CD4-positive, alpha-beta T cell (primary cell): ENCODE measurements around the gene BCCIP. TPM values are rescaled to one million over a fixed set of nuclear protein-coding genes. Genes with fewer than 3 reads are reported as not detected.

ENCODE experiments used
- ATAC-seq: fragments of 200-7000 bp; cut with Tn5 transposase; one replicate; pipeline ENCODE4 v1.10.0; 2022; ENCODE audit warnings: mild to moderate bottlenecking; ENCODE audit not compliant: poor library complexity
- CTCF ChIA-PET: fragments of 350-600 bp; sonication (Branson Sonifier 250); formaldehyde crosslinking; loops from one replicate; lab custom pipeline; 2021; ENCODE audit warnings: antibody characterized with exemption, inconsistent platforms; lab: Charles Lee
- POLR2A ChIA-PET: fragments of 350-600 bp; sonication (Branson Sonifier 250); formaldehyde crosslinking; loops from one replicate; lab custom pipeline; 2021; ENCODE audit warnings: antibody characterized with exemption, inconsistent platforms; lab: Charles Lee
- DNase-seq, 14 experiments: peaks; one replicate each; pipeline ENCODE4 v3.0.0-alpha.2; 2013 to 2020; ENCODE audit warnings: mixed read lengths in 2 of 14
- H3K27ac ChIP-seq, 2 donors: one replicate each; pipeline versions ENCODE4 v1.5.1 to v1.7.0; 2013; ENCODE audit warnings: low read length in 2 of 2, low read depth in 1 of 2, mild to moderate bottlenecking in 1 of 2
- H3K27me3 ChIP-seq, 2 experiments: 1 replicate in 1 of 2; 2 replicates in 1 of 2; pipeline versions ENCODE4 v1.6.1 to v1.7.0; 2013; ENCODE audit warnings: low read length in 2 of 2, control low read depth in 1 of 2, mild to moderate bottlenecking in 1 of 2, moderate library complexity in 1 of 2; ENCODE audit not compliant: insufficient read depth in 2 of 2, control insufficient read depth in 1 of 2
- H3K36me3 ChIP-seq: one replicate; pipeline ENCODE4 v1.6.1; 2013; ENCODE audit warnings: low read length, control low read depth; ENCODE audit not compliant: insufficient read depth
- H3K4me1 ChIP-seq: one replicate; pipeline ENCODE4 v1.6.1; 2013; ENCODE audit warnings: low read length, control low read depth; ENCODE audit not compliant: insufficient read depth
- H3K4me3 ChIP-seq: one replicate; pipeline ENCODE4 v1.5.1; 2013; ENCODE audit warnings: mild to moderate bottlenecking, low read length, moderate library complexity
- H3K9me3 ChIP-seq, 2 experiments: 1 replicate in 1 of 2; 2 replicates in 1 of 2; pipeline versions ENCODE4 v1.6.1 to v1.7.0; 2013; ENCODE audit warnings: low read length in 2 of 2, mild to moderate bottlenecking in 2 of 2, control low read depth in 1 of 2, moderate library complexity in 1 of 2; ENCODE audit not compliant: control insufficient read depth in 1 of 2, insufficient read depth in 1 of 2
- H3K27ac Mint-ChIP-seq: one replicate; pipeline ENCODE4 v1.8.0; 2020; ENCODE audit warnings: mixed read lengths
- H3K27me3 Mint-ChIP-seq: one replicate; pipeline ENCODE4 v1.8.0; 2021; ENCODE audit warnings: mixed read lengths
- H3K36me3 Mint-ChIP-seq: one replicate; pipeline ENCODE4 v1.8.0; 2021; ENCODE audit warnings: low read depth, mixed read lengths
- H3K4me1 Mint-ChIP-seq: one replicate; pipeline ENCODE4 v1.8.0; 2021; ENCODE audit warnings: low read depth, mixed read lengths
- H3K4me3 Mint-ChIP-seq: one replicate; pipeline ENCODE4 v1.8.0; 2020; ENCODE audit warnings: mild to moderate bottlenecking, mixed read lengths
- H3K9me3 Mint-ChIP-seq: one replicate; pipeline ENCODE4 v1.8.0; 2020; ENCODE audit warnings: mixed read lengths
- intact Hi-C, 2 experiments: fragments of 100-400 bp; cut with DNase I in 1 of 2; cut with micrococcal nuclease in 1 of 2; formaldehyde crosslinking; loops; one replicate each; pipeline versions ENCODE4 v1.15.1 to v1.9.0; 2023 to 2025; cut with DNase I, micrococcal nuclease
- total RNA-seq, 174 experiments: library from RNA in 2 of 174; stranded (reverse) in 2 of 174; gene quantifications; one replicate each; pipeline ENCODE4 v1.2.3 and lab custom pipeline; 2021 to 2026
- TF ChIP-seq, protein P1 (sequence below): fragments of 200-600 bp; IDR thresholded peaks from one replicate; pipeline ENCODE4 v1.8.0; 2022; ENCODE audit warnings: antibody characterized with exemption, mild to moderate bottlenecking

Gene BCCIP
- total RNA-seq, 2 experiments from 2014 or later, result 31.2 to 32.7 TPM

DNA sequence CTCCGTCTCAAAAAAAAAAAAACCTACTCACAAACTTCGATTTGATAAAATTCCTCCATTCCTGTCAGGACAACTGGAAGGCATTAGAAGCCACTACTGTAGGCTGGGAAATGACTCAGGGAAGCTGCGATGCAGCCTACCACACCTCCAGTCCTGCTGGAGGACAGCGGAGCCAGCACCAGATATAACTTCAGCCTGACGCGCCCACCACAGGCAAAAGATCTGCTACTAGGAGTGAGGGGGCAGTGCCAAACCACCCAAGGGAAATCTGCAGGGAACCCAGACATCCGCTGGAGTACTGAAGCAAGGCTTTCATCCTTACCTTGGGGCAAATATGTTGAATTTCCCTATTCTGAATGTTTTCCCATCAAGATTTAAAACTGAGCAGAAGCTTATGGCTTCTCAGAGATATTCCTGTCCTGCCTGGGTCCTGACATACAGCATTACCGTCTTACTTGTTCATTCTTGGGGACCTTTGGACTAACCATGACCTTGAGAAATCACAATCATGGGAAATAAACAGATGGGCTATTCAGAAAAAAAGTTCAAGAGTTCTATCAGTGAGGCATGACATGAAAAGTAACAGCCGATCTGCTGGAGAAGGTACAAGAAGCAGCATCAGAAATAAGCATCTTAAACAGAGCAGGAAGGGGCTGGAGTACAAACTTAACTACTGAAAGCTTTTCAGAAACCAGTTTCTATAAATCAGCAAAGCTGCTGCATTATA lies 20.4 kb downstream of the BCCIP start:
- intact Hi-C loops, result no loop called here
- ChIA-PET POLR2A (no interaction called here), CTCF (no interaction called here)
- Mint-ChIP-seq H3K27ac (no peak overlapping the region), H3K4me1 (no peaks in the 10 kb centered on the region), H3K9me3 (no peaks in the 10 kb centered on the region), H3K4me3 (no peak overlapping the region), H3K27me3 (no peaks in the 10 kb centered on the region), H3K36me3 (peaks cover 58% of the 10 kb centered on the region)
- no peak for DNase-seq
- ATAC-seq, result no peak
- H3K9me3 ChIP-seq, result no peaks in the 10 kb centered on the region
- H3K27me3 ChIP-seq, result no peaks in the 10 kb centered on the region
- H3K27ac ChIP-seq, result no peak overlapping the region
- H3K4me3 ChIP-seq, result no peak overlapping the region
- H3K36me3 ChIP-seq, result peaks cover 39% of the 10 kb centered on the region
- TF ChIP-seq, protein P1, sequence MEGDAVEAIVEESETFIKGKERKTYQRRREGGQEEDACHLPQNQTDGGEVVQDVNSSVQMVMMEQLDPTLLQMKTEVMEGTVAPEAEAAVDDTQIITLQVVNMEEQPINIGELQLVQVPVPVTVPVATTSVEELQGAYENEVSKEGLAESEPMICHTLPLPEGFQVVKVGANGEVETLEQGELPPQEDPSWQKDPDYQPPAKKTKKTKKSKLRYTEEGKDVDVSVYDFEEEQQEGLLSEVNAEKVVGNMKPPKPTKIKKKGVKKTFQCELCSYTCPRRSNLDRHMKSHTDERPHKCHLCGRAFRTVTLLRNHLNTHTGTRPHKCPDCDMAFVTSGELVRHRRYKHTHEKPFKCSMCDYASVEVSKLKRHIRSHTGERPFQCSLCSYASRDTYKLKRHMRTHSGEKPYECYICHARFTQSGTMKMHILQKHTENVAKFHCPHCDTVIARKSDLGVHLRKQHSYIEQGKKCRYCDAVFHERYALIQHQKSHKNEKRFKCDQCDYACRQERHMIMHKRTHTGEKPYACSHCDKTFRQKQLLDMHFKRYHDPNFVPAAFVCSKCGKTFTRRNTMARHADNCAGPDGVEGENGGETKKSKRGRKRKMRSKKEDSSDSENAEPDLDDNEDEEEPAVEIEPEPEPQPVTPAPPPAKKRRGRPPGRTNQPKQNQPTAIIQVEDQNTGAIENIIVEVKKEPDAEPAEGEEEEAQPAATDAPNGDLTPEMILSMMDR, result no peak
- H3K4me1 ChIP-seq, result no peaks in the 10 kb centered on the region

DNA sequence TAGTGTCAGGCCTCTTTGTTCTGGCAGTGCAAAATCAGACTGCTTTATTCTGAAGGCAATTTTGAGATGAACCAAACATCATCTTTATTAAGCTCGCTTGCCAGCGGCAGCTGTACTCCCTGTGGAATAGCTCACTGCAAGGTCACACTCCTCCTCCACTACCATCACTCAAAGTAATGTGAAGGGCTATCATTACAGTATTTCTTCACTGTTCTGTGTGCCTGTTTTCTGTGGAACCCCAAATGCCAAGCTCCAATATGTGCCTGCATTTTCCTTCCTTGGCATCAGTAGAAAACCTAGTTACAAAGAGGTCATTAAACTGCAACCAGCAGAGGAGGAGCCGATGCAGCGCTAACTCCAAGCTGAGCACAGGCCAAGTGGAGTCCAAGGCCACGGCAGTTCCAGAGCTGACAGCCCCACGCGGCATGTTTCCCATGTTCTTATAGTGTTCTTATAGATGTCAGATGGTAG lies 21.4 kb downstream of the BCCIP start:
- peaks cover 55% of the 10 kb centered on the region for H3K36me3 Mint-ChIP-seq
- DNase-seq, result no peak
- Histone ChIP-seq H3K4me3 (no peak overlapping the region), H3K9me3 (no peaks in the 10 kb centered on the region), H3K27ac (no peak overlapping the region), H3K36me3 (peaks cover 31% of the 10 kb centered on the region), H3K27me3 (no peaks in the 10 kb centered on the region), H3K4me1 (no peaks in the 10 kb centered on the region)
- ATAC-seq, result no peak
- no peaks in the 10 kb centered on the region for H3K27me3 Mint-ChIP-seq
- H3K9me3 Mint-ChIP-seq, result no peaks in the 10 kb centered on the region
- intact Hi-C loops, result no loop called here
- H3K27ac Mint-ChIP-seq, result no peak overlapping the region
- H3K4me3 Mint-ChIP-seq, result no peak overlapping the region
- ChIA-PET POLR2A (no interaction called here), CTCF (no interaction called here)
- TF ChIP-seq, protein P1, result no peak
- H3K4me1 Mint-ChIP-seq, result no peaks in the 10 kb centered on the region

DNA sequence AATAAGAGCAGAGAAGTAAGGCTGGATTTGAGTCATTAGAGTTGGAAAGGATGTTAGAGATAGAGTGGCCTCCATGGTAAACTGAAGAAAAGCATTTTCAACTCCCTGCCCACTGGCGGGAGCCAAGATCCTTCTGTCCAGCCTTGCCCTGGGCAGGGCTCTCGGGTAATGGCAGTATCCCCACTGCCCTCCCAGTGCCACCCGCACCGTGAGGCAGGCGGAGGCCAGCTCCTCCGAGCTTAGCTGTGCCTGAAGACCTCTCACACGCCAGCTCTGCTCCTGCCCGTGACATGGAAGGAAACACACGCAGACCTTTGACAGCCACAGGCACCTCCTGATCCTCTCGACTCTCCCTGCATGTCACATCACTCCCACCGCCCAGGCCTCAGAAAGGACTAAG lies 22.3 kb downstream of the BCCIP start:
- CTCF ChIA-PET, result no interaction called here
- Mint-ChIP-seq H3K9me3 (no peaks in the 10 kb centered on the region), H3K27me3 (no peaks in the 10 kb centered on the region), H3K4me1 (no peaks in the 10 kb centered on the region), H3K27ac (no peak overlapping the region), H3K36me3 (peaks cover 48% of the 10 kb centered on the region), H3K4me3 (no peak overlapping the region)
- Histone ChIP-seq H3K27ac (no peak overlapping the region), H3K4me3 (no peak overlapping the region), H3K4me1 (no peaks in the 10 kb centered on the region), H3K27me3 (no peaks in the 10 kb centered on the region), H3K9me3 (no peaks in the 10 kb centered on the region), H3K36me3 (peaks cover 26% of the 10 kb centered on the region)
- TF ChIP-seq, protein P1, result no peak
- POLR2A ChIA-PET, result no interaction called here
- intact Hi-C loops, result no loop called here
- DNase-seq (no peak), ATAC-seq (no peak)
